GM23338 (cell line): ENCODE measurements around the gene KRT74. TPM values are rescaled to one million over a fixed set of nuclear protein-coding genes. Genes with fewer than 3 reads are reported as not detected.
A peak's percentile ranks its signal among the peaks of the same experiment; 100 is the strongest.

Experiments used
- ATAC-seq: fragments of 200-7000 bp; cut with Tn5 transposase; 3 replicates; pipeline ENCODE4 v1.9.1; 2020
- DNase-seq: peaks from one replicate; pipeline ENCODE4 v3.0.0-alpha.2; 2015; ENCODE audit warnings: low spot score
- H2AFZ ChIP-seq: fragments of 200-600 bp; sonication (generic); 2 replicates; pipeline ENCODE4 v1.8.0; 2016; ENCODE audit warnings: antibody characterized with exemption, mild to moderate bottlenecking, moderate library complexity
- H3F3A ChIP-seq: fragments of 200-600 bp; sonication (generic); replicated peaks from 2 replicates; pipeline ENCODE4 v1.8.0; 2017; ENCODE audit warnings: antibody characterized with exemption, mixed run types, low read depth
- H3K27ac ChIP-seq: fragments of 200-600 bp; sonication (generic); 2 replicates; pipeline ENCODE4 v1.6.1; 2016; ENCODE audit warnings: low read depth
- H3K27me3 ChIP-seq: fragments of 200-600 bp; sonication (generic); 2 replicates; pipeline ENCODE4 v1.8.0; 2016; ENCODE audit warnings: mild to moderate bottlenecking, mixed run types, moderate library complexity; ENCODE audit not compliant: insufficient read depth
- H3K36me3 ChIP-seq: fragments of 200-600 bp; sonication (generic); 2 replicates; pipeline ENCODE4 v1.8.0; 2016; ENCODE audit warnings: mild to moderate bottlenecking; ENCODE audit not compliant: insufficient read depth
- H3K4me1 ChIP-seq: fragments of 200-600 bp; sonication (generic); 2 replicates; pipeline ENCODE4 v1.8.0; 2016; ENCODE audit warnings: mild to moderate bottlenecking, moderate library complexity; ENCODE audit not compliant: insufficient read depth
- H3K4me2 ChIP-seq: fragments of 200-600 bp; sonication (generic); 2 replicates; pipeline ENCODE4 v1.7.1; 2017; ENCODE audit warnings: mixed run types
- H3K4me3 ChIP-seq: fragments of 200-600 bp; sonication (generic); 2 replicates; pipeline ENCODE4 v1.6.1; 2016; ENCODE audit warnings: mixed run types
- H3K79me2 ChIP-seq: fragments of 200-600 bp; sonication (generic); replicated peaks from 2 replicates; pipeline ENCODE4 v1.8.0; 2017; ENCODE audit warnings: mild to moderate bottlenecking; ENCODE audit not compliant: insufficient read depth
- H3K9me2 ChIP-seq: fragments of 200-600 bp; sonication (generic); 2 replicates; pipeline ENCODE4 v1.8.0; 2017; ENCODE audit not compliant: insufficient read depth
- H4K20me1 ChIP-seq: fragments of 200-600 bp; sonication (generic); replicated peaks from 2 replicates; pipeline ENCODE4 v1.8.0; 2017; ENCODE audit warnings: mild to moderate bottlenecking; ENCODE audit not compliant: insufficient read depth
- H3K27ac Mint-ChIP-seq: 2 replicates; pipeline ENCODE4 v1.8.0; 2020; ENCODE audit warnings: inconsistent platforms, mild to moderate bottlenecking, moderate library complexity, mixed read lengths
- H3K27me3 Mint-ChIP-seq: 3 replicates; pipeline ENCODE4 v1.8.0; 2022; ENCODE audit warnings: low read depth, mild to moderate bottlenecking, moderate library complexity, mixed read lengths, inconsistent platforms; ENCODE audit not compliant: insufficient read depth, poor library complexity
- H3K36me3 Mint-ChIP-seq: 3 replicates; pipeline ENCODE4 v1.8.0; 2021; ENCODE audit warnings: low read depth, mild to moderate bottlenecking, inconsistent platforms, moderate library complexity, mixed read lengths
- H3K4me1 Mint-ChIP-seq: 3 replicates; pipeline ENCODE4 v1.8.0; 2020; ENCODE audit warnings: mild to moderate bottlenecking, inconsistent platforms, mixed read lengths
- H3K4me3 Mint-ChIP-seq: 3 replicates; pipeline ENCODE4 v1.8.0; 2021; ENCODE audit warnings: moderate library complexity, mild to moderate bottlenecking, inconsistent platforms, mixed read lengths
- H3K9me3 Mint-ChIP-seq: 3 replicates; pipeline ENCODE4 v1.8.0; 2020; ENCODE audit warnings: moderate library complexity, mild to moderate bottlenecking, inconsistent platforms, mixed read lengths
- CTCF ChIP-seq, 2 experiments: fragments of 200-600 bp in 1 of 2; sonication (generic) in 1 of 2; conservative IDR thresholded peaks; 2 replicates each; pipeline versions ENCODE4 v1.5.1 to v1.6.1; 2016 to 2017; ENCODE audit warnings: antibody characterized with exemption in 2 of 2, low read depth in 2 of 2, mild to moderate bottlenecking in 2 of 2, moderate library complexity in 1 of 2
- EZH2phosphoT487 ChIP-seq: fragments of 200-600 bp; sonication (generic); IDR thresholded peaks from one replicate; pipeline ENCODE4 v1.8.1; 2018; ENCODE audit warnings: antibody characterized with exemption; ENCODE audit not compliant: unreplicated experiment
- JUNB ChIP-seq: IDR thresholded peaks from one replicate; pipeline ENCODE4 v1.6.1; 2016; ENCODE audit warnings: antibody characterized with exemption; ENCODE audit not compliant: unreplicated experiment
- NANOG ChIP-seq: IDR thresholded peaks from 2 replicates; pipeline ENCODE4 v1.6.1; 2016; ENCODE audit warnings: antibody characterized with exemption, borderline replicate concordance
- POLR2AphosphoS5 ChIP-seq: IDR thresholded peaks from 2 replicates; pipeline ENCODE4 v1.6.1; 2016; ENCODE audit warnings: antibody characterized with exemption, low read depth
- REST ChIP-seq: IDR thresholded peaks from one replicate; pipeline ENCODE4 v1.6.1; 2018; ENCODE audit warnings: antibody characterized with exemption; ENCODE audit not compliant: unreplicated experiment
- STAT1 ChIP-seq: IDR thresholded peaks from one replicate; pipeline ENCODE4 v1.6.1; 2016; ENCODE audit warnings: antibody characterized with exemption; ENCODE audit not compliant: unreplicated experiment
- ZNF114 ChIP-seq: fragments of 250-450 bp; sonication (Bioruptor Pico); IDR thresholded peaks from 2 replicates; pipeline ENCODE4 v1.5.0; 2020; ENCODE audit warnings: mild to moderate bottlenecking, moderate library complexity
- ZNF331 ChIP-seq: fragments of 250-450 bp; sonication (Bioruptor Pico); IDR thresholded peaks from 2 replicates; pipeline ENCODE4 v1.5.0; 2020; ENCODE audit warnings: low read depth, mild to moderate bottlenecking, moderate library complexity
- ZNF462 ChIP-seq: fragments of 250-450 bp; sonication (Bioruptor Pico); IDR thresholded peaks from 2 replicates; pipeline ENCODE4 v1.5.0; 2020; ENCODE audit warnings: mild to moderate bottlenecking, moderate library complexity
- polyA plus RNA-seq: library from polyadenylated mRNA; unstranded; fragments of >200 nt; fragmentation: Nextera tagmentation; extraction: Ambion mirVana; gene quantifications from 2 replicates; pipeline ENCODE4 v1.2.1, GENCODE V29; 2016
- total RNA-seq: library from RNA; depleted of rRNA; stranded (reverse); fragments of >200 nt; shearing (Covaris generic); gene quantifications from 2 replicates; pipeline ENCODE4 v1.2.3, GENCODE V29; 2014

The KRT74 gene
- total and polyA plus RNA-seq, 2 experiments from 2014 or later: not detected

- ATAC-seq (no peak), DNase-seq (no peak)
- H3K36me3 ChIP-seq: no peaks in the 10 kb centered on the region
- TF ChIP-seq ZNF114 (CRISPR knock-in tag): no peak
- no peak for TF ChIP-seq JUNB
- no peaks in the 10 kb centered on the region for H3K27me3 ChIP-seq
- no peak overlapping the region for H3K4me3 Mint-ChIP-seq
- no peak overlapping the region for H3K4me2 ChIP-seq
- H3K4me1 Mint-ChIP-seq: no peaks in the 10 kb centered on the region
- H3K79me2 ChIP-seq: no peaks in the 10 kb centered on the region
- H3K36me3 Mint-ChIP-seq: no peaks in the 10 kb centered on the region
- H3K9me2 ChIP-seq: no peaks in the 10 kb centered on the region
- no peaks in the 10 kb centered on the region for H4K20me1 ChIP-seq
- H2AFZ ChIP-seq: no peak overlapping the region
- no peak overlapping the region for H3K4me3 ChIP-seq
- no peak overlapping the region for H3K27ac Mint-ChIP-seq
- H3K27me3 Mint-ChIP-seq: peaks cover 17% of the 10 kb centered on the region
- H3K9me3 Mint-ChIP-seq: no peaks in the 10 kb centered on the region
- H3F3A ChIP-seq: no peaks in the 10 kb centered on the region
- H3K27ac ChIP-seq: no peak overlapping the region
- no peaks in the 10 kb centered on the region for H3K4me1 ChIP-seq
Observed at GRCh38 chr12:52540531-52540930, 33.1 kb downstream of the KRT74 start.

GRCh38 chr12:52539821-52540173 lies 33.8 kb downstream of the KRT74 start:
- DNase-seq (no peak), ATAC-seq (no peak)
- no peak overlapping the region for H3K4me2 ChIP-seq
- H3K36me3 ChIP-seq: no peaks in the 10 kb centered on the region
- H3F3A ChIP-seq: no peaks in the 10 kb centered on the region
- peaks cover 17% of the 10 kb centered on the region for H3K27me3 Mint-ChIP-seq
- H3K4me3 Mint-ChIP-seq: no peak overlapping the region
- H3K9me2 ChIP-seq: no peaks in the 10 kb centered on the region
- no peak overlapping the region for H3K27ac ChIP-seq
- no peak overlapping the region for H3K4me3 ChIP-seq
- no peak overlapping the region for H2AFZ ChIP-seq
- no peaks in the 10 kb centered on the region for H3K79me2 ChIP-seq
- H4K20me1 ChIP-seq: no peaks in the 10 kb centered on the region
- H3K4me1 Mint-ChIP-seq: no peaks in the 10 kb centered on the region
- H3K4me1 ChIP-seq: no peaks in the 10 kb centered on the region
- H3K27me3 ChIP-seq: no peaks in the 10 kb centered on the region
- H3K36me3 Mint-ChIP-seq: no peaks in the 10 kb centered on the region
- no peaks in the 10 kb centered on the region for H3K9me3 Mint-ChIP-seq
- 0 out of 2 replicates have a peak overlapping the region, but pooled peaks have one; percentile 26 for H3K27ac Mint-ChIP-seq
- no peak for TF ChIP-seq CTCF (conservative IDR thresholded peaks at IDR 0.05; ENCODE audit: low read depth in 2 of 2)
- TF ChIP-seq JUNB: no peak
- TF ChIP-seq STAT1: no peak
- TF ChIP-seq POLR2AphosphoS5: no peak
- TF ChIP-seq ZNF331: no peak
- no peak for TF ChIP-seq NANOG
- TF ChIP-seq EZH2phosphoT487: no peak
- no peak for TF ChIP-seq REST
- TF ChIP-seq ZNF462 (CRISPR knock-in tag): no peak
